ENCODE results near the gene SLC35A2. TPM values are rescaled to one million over a fixed set of nuclear protein-coding genes. Genes with fewer than 3 reads are reported as not detected.

SLC35A2 gene
- total RNA-seq, 4 donors from 2014 or later, result 26.9 to 47.8 (median 32.3) TPM

- Histone ChIP-seq H3K4me3 (replicated peaks in 1 of 3) (no peak overlapping the region), H3K36me3 (no peaks in the 10 kb centered on the region), H3K27ac (no peak overlapping the region), H3K9me3 (no peaks in the 10 kb centered on the region), H3K4me1 (peaks cover 7 to 9% of the 10 kb centered on the region in 2 donors), H3K27me3 (no peaks in the 10 kb centered on the region)
- no peak for DNase-seq
- intact Hi-C loops (cut with DNase I), result no loop called here
- WGBS, 2 donors, result 91 to 92% methylated on average over 6 to 12 of the region's 16 CpGs
- TF ChIP-seq CTCF (IDR thresholded peaks at IDR 0.05) (no peak), POLR2A (IDR thresholded peaks at IDR 0.05) (no peak)
These were observed 17.7 kb downstream of the SLC35A2 start for GRCh38 chrX:48893556-48894348.

GRCh38 chrX:48892896-48893295 is 18.6 kb downstream of the SLC35A2 start:
- DNase-seq, result no peak
- no peaks in the 10 kb centered on the region for H3K27me3 ChIP-seq
- H3K4me3 ChIP-seq (replicated peaks in 1 of 3), result no peak overlapping the region
- no peaks in the 10 kb centered on the region for H3K36me3 ChIP-seq
- WGBS, 2 donors, result 83% methylated on average over 1 of the region's 4 CpGs; no CpG with 5 or more reads in 1 of the 2 donors
- no peaks in the 10 kb centered on the region for H3K9me3 ChIP-seq
- no peak overlapping the region for H3K27ac ChIP-seq
- intact Hi-C loops (cut with DNase I), result no loop called here
- H3K4me1 ChIP-seq, result peaks cover 7 to 9% of the 10 kb centered on the region in 2 donors
- no peak for TF ChIP-seq CTCF (IDR thresholded peaks at IDR 0.05)
- TF ChIP-seq POLR2A (IDR thresholded peaks at IDR 0.05), result no peak

GRCh38 chrX:48891402-48892288 is 19.8 kb downstream of the SLC35A2 start:
- intact Hi-C loops (cut with DNase I), result no loop called here
- TF ChIP-seq CTCF (IDR thresholded peaks at IDR 0.05) (peak in 4 of 6 experiments; percentile 16 to 48 (median 34)), POLR2A (IDR thresholded peaks at IDR 0.05) (peak in 1 of 2 donors; percentile 52)
- H3K27ac ChIP-seq, result peak overlapping the region; percentile 8 to 79 (median 13)

GRCh38 chrX:48890934-48891401 is 20.5 kb downstream of the SLC35A2 start:
- Histone ChIP-seq H3K4me3 (replicated peaks in 1 of 3) (peak overlapping the region; percentile 25 to 54 (median 39)), H3K9me3 (no peaks in the 10 kb centered on the region), H3K4me1 (no peaks in the 10 kb centered on the region), H3K36me3 (no peaks in the 10 kb centered on the region), H3K27me3 (no peaks in the 10 kb centered on the region), H3K27ac (peak overlapping the region; percentile 8 to 79 (median 13))
- WGBS, 2 donors, result 3 to 5% methylated on average over 6 to 10 of the region's 35 CpGs
- intact Hi-C loops (cut with DNase I), result no loop called here
- TF ChIP-seq CTCF (IDR thresholded peaks at IDR 0.05), result no peak
- no peak for TF ChIP-seq POLR2A (IDR thresholded peaks at IDR 0.05)
- peak in 1 of 2 donors; percentile 23 for DNase-seq

More at GRCh38 chrX:48891402-48892288, 19.8 kb downstream of the SLC35A2 start:
- H3K4me1 ChIP-seq, result peaks cover 5 to 6% of the 10 kb centered on the region in 2 donors
- peak; percentile 92 to 93 for DNase-seq
- WGBS, 2 donors, result 1 to 7% methylated on average over 7 to 15 of the region's 68 CpGs
- H3K9me3 ChIP-seq, result no peaks in the 10 kb centered on the region
- H3K4me3 ChIP-seq (replicated peaks in 1 of 3), result peak overlapping the region; percentile 25 to 54 (median 39)
- no peaks in the 10 kb centered on the region for H3K27me3 ChIP-seq
- no peaks in the 10 kb centered on the region for H3K36me3 ChIP-seq
